Endothelial cell of umbilical vein (primary cell): Measurements from ENCODE around the gene ZNF658.
"Not testable (repeated sequence)": the region's sequence is repeated elsewhere in the genome, so short reads cannot be mapped to it uniquely, and the experiment has no call there.

Source experiments
- EZH2 ChIP-seq: IDR thresholded peaks from 2 replicates; pipeline ENCODE4 v1.6.1; 2012; ENCODE audit warnings: borderline replicate concordance, low read depth, mild to moderate bottlenecking, moderate library complexity, low read length, inconsistent platforms; ENCODE audit not compliant: severe bottlenecking
- GATA2 ChIP-seq: IDR thresholded peaks from 2 replicates; pipeline ENCODE4 v1.7.0; 2011; ENCODE audit warnings: low read depth, mild to moderate bottlenecking, moderate library complexity, mixed read lengths, low read length; ENCODE audit not compliant: insufficient read length, insufficient read depth
- POLR2A ChIP-seq: IDR thresholded peaks from 2 replicates; pipeline ENCODE4 v1.6.1; 2012; ENCODE audit warnings: low read depth, mild to moderate bottlenecking, control low read depth, low read length
- TF ChIP-seq, protein P1 (sequence below), 2 donors: IDR thresholded peaks; 1 replicate in 1 of 2; 2 replicates in 1 of 2; pipeline ENCODE4 v1.5.1; 2011; ENCODE audit warnings: low read length in 2 of 2, mild to moderate bottlenecking in 2 of 2, moderate library complexity in 2 of 2, control low read depth in 1 of 2, inconsistent platforms in 1 of 2, low read depth in 1 of 2; ENCODE audit not compliant: insufficient read depth in 1 of 2; ENCODE audit errors: extremely low read depth in 1 of 2

DNA sequence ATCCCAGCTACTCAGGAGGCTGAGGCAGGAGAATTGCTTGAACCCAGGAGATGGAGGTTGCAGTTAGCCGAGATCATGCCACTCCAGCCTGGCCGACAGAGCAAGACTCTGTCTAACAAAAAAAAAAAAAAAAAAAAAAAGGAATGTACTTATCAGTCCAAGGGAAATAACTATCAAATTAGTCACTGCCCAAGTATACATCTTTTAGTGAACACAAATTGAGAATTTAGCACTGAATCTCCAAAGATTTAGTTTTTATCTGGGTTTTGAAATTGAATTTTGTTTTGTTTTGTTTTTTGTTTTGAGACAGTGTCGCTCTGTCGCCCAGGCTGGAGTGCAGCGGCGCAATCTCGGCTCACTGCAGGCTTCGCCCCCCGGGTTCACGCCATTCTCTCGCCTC, 52.1 kb downstream of the ZNF658 start:
- TF ChIP-seq POLR2A, EZH2, GATA2: not testable (repeated sequence)
- TF ChIP-seq, protein P1, sequence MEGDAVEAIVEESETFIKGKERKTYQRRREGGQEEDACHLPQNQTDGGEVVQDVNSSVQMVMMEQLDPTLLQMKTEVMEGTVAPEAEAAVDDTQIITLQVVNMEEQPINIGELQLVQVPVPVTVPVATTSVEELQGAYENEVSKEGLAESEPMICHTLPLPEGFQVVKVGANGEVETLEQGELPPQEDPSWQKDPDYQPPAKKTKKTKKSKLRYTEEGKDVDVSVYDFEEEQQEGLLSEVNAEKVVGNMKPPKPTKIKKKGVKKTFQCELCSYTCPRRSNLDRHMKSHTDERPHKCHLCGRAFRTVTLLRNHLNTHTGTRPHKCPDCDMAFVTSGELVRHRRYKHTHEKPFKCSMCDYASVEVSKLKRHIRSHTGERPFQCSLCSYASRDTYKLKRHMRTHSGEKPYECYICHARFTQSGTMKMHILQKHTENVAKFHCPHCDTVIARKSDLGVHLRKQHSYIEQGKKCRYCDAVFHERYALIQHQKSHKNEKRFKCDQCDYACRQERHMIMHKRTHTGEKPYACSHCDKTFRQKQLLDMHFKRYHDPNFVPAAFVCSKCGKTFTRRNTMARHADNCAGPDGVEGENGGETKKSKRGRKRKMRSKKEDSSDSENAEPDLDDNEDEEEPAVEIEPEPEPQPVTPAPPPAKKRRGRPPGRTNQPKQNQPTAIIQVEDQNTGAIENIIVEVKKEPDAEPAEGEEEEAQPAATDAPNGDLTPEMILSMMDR (IDR thresholded peaks at IDR 0.05; ENCODE audit: extremely low read depth in 1 of 2, insufficient read depth in 1 of 2, low read depth in 1 of 2, low read length in 2 of 2) = not testable (repeated sequence)
